Stimulated activated CD8-positive, alpha-beta memory T cell treated with anti-CD3 and anti-CD28 coated beads, Interleukin-15, amount 100 ng/mL, for 24 hours (primary cell): ENCODE data around the gene NUP93.

Experiments
- DNase-seq: peaks from one replicate; pipeline ENCODE4 v3.0.0-alpha.2; 2020; ENCODE audit warnings: low read depth

Gene NUP93

GRCh38 chr16:56743840-56744239 lies 13.9 kb downstream of the NUP93 start:
- DNase-seq = no peak

- no peak for DNase-seq
Observed at GRCh38 chr16:56744996-56745640, 15.2 kb downstream of the NUP93 start.

- DNase-seq = no peak
Observed at GRCh38 chr16:56747486-56748045, 17.6 kb downstream of the NUP93 start.

GRCh38 chr16:56748191-56748590 lies 18.3 kb downstream of the NUP93 start:
- DNase-seq = no peak

- DNase-seq = no peak
Observed at GRCh38 chr16:56748826-56749225, 18.9 kb downstream of the NUP93 start.

GRCh38 chr16:56749672-56750491 lies 20.0 kb downstream of the NUP93 start:
- no peak for DNase-seq

- no peak for DNase-seq
Observed at GRCh38 chr16:56753410-56753809, 23.5 kb downstream of the NUP93 start.

- DNase-seq = no peak
Observed at GRCh38 chr16:56755038-56755437, 25.1 kb downstream of the NUP93 start.

GRCh38 chr16:56758432-56758831 lies 28.5 kb downstream of the NUP93 start:
- no peak for DNase-seq

GRCh38 chr16:56758930-56759329 lies 29.0 kb downstream of the NUP93 start:
- DNase-seq = no peak

- DNase-seq = no peak
Observed at GRCh38 chr16:56763291-56763916, 33.5 kb downstream of the NUP93 start.

GRCh38 chr16:56764835-56765234 lies 34.9 kb downstream of the NUP93 start:
- no peak for DNase-seq

GRCh38 chr16:56765949-56766348 lies 36.0 kb downstream of the NUP93 start:
- DNase-seq = no peak

GRCh38 chr16:56767024-56767423 lies 37.1 kb downstream of the NUP93 start:
- no peak for DNase-seq

GRCh38 chr16:56769677-56770076 lies 39.7 kb downstream of the NUP93 start:
- DNase-seq = no peak

GRCh38 chr16:56771558-56772279 lies 41.8 kb downstream of the NUP93 start:
- no peak for DNase-seq

GRCh38 chr16:56773532-56773931 lies 43.6 kb downstream of the NUP93 start:
- DNase-seq = no peak

GRCh38 chr16:56774016-56774680 lies 44.2 kb downstream of the NUP93 start:
- DNase-seq = no peak

GRCh38 chr16:56775162-56775561 lies 45.2 kb downstream of the NUP93 start:
- no peak for DNase-seq

GRCh38 chr16:56776562-56776961 lies 46.6 kb downstream of the NUP93 start:
- DNase-seq = no peak

- DNase-seq = no peak
Observed at GRCh38 chr16:56777001-56777400, 47.1 kb downstream of the NUP93 start.

- DNase-seq = no peak
Observed at GRCh38 chr16:56777482-56777881, 47.6 kb downstream of the NUP93 start.
